Measurements from ENCODE around the gene TRAPPC1. TPM values are rescaled to one million over a fixed set of nuclear protein-coding genes. Genes with fewer than 3 reads are reported as not detected.

TRAPPC1 gene
- total and polyA plus RNA-seq, 10 of the 15 experiments (the other 5 are each of a cell fraction or from before 2014, with no cell fraction given), result 31.3 to 306 (median 134) TPM

GRCh38 chr17:7959503-7960253, 27.9 kb upstream of the TRAPPC1 start:
- no peak for DNase-seq (ENCODE audit: low read depth, low spot score)
- H3K9me3 ChIP-seq (replicated peaks; ENCODE audit: control insufficient read depth, insufficient read depth, low read length), result no peaks in the 10 kb centered on the region
- RAD21 ChIA-PET (ENCODE audit: unreplicated experiment), result interaction anchor here (0.6 kb wide), 1 partner anchor 75 kb away, joined by 3 read pairs; no protein-coding TSS in a partner anchor
- no peak overlapping the region for H3K4me2 ChIP-seq (ENCODE audit: control insufficient read depth, insufficient read depth)
- intact Hi-C loops (cut with micrococcal nuclease; ENCODE audit: unreplicated experiment) (no loop called here), in situ Hi-C loops (cut with MboI) (no loop called here)
- no peak for ATAC-seq
- H4K20me1 ChIP-seq (ENCODE audit: control insufficient read depth, insufficient read depth), result no peaks in the 10 kb centered on the region
- H3K4me1 ChIP-seq (ENCODE audit: control insufficient read depth, insufficient read depth, low read length), result no peaks in the 10 kb centered on the region
- H2AFZ ChIP-seq (ENCODE audit: control insufficient read depth, low read depth, low read length), result no peak overlapping the region
- CTCF ChIA-PET, result no interaction called here
- 52% methylated on average over 9 of the region's 9 CpGs for WGBS (ENCODE audit: insufficient coverage, insufficient replicate concordance, low lambda C conversion rate, missing lambda C conversion rate)
- TF ChIP-seq WRNIP1 (IDR thresholded peaks at IDR 0.05; ENCODE audit: borderline replicate concordance, low read depth, low read length) (no peak), PAX5 (IDR thresholded peaks at IDR 0.05; ENCODE audit: borderline replicate concordance, low read depth, low read length) (no peak), BRCA1 (IDR thresholded peaks at IDR 0.05; ENCODE audit: low read depth, low read length) (no peak), YBX1 (IDR thresholded peaks at IDR 0.05) (no peak), ASH2L (IDR thresholded peaks at IDR 0.05; ENCODE audit: borderline replicate concordance, low read depth) (no peak), STAT3 (IDR thresholded peaks at IDR 0.05; ENCODE audit: low read depth, low read length) (no peak), CHD1 (IDR thresholded peaks at IDR 0.05; ENCODE audit: low read depth, low read length) (no peak), ZNF274 (IDR thresholded peaks at IDR 0.05; ENCODE audit: insufficient read depth, insufficient read length) (no peak), NFYB (IDR thresholded peaks at IDR 0.05; ENCODE audit: insufficient read depth, low read depth, low read length) (no peak), NR2F1 (conservative IDR thresholded peaks at IDR 0.05) (no peak), NFYA (IDR thresholded peaks at IDR 0.05; ENCODE audit: borderline replicate concordance, low read depth, low read length) (no peak), HDAC6 (IDR thresholded peaks at IDR 0.05; ENCODE audit: unreplicated experiment) (no peak), MTA2 (IDR thresholded peaks at IDR 0.05; ENCODE audit: low read depth) (no peak), USF1 (IDR thresholded peaks at IDR 0.05; ENCODE audit: borderline replicate concordance, extremely low read length, insufficient read depth, low read depth, low read length) (no peak), ELK1 (IDR thresholded peaks at IDR 0.05; ENCODE audit: low read depth, low read length) (no peak)
- FAIRE-seq, result no peak
- no peaks in the 10 kb centered on the region for H3K27me3 ChIP-seq (replicated peaks in 1 of 2; ENCODE audit: control insufficient read depth in 2 of 2, insufficient read depth in 2 of 2, low read length in 1 of 2)
- no peak overlapping the region for H3K4me3 ChIP-seq
- SMC1A ChIA-PET (ENCODE audit: uncharacterized antibody, unreplicated experiment), result no interaction called here
- BruUV-seq (replicated peaks), result no TSS peak
- POLR2A ChIA-PET, result no interaction called here
- no peak overlapping the region for H3K27ac ChIP-seq (ENCODE audit: control insufficient read depth, insufficient read depth)
- H3K9ac ChIP-seq (ENCODE audit: control insufficient read depth, insufficient read depth, low read length), result no peak overlapping the region
- no peaks in the 10 kb centered on the region for H3K79me2 ChIP-seq (ENCODE audit: control insufficient read depth, insufficient read depth, low read length)
- H3K36me3 ChIP-seq (ENCODE audit: control insufficient read depth in 2 of 2, insufficient read depth in 2 of 2, low read length in 1 of 2), result no peaks in the 10 kb centered on the region

Measured in GM12878 (cell line).